Stomach (tissue), 9 donors: ENCODE data around the gene CEP192. TPM values are rescaled to one million over a fixed set of nuclear protein-coding genes. Genes with fewer than 3 reads are reported as not detected.

Experiments
- DNase-seq, 2 donors: peaks; one replicate each; pipeline versions ENCODE4 v3.0.0 to v3.0.0-alpha.2; 2013 to 2019
- H3K27ac ChIP-seq, 5 donors: fragments of 200-600 bp in 4 of 5; sonication (generic) in 4 of 5; one replicate each; pipeline ENCODE4 v1.5.1; 2013 to 2019; ENCODE audit warnings: mild to moderate bottlenecking in 1 of 5, moderate library complexity in 1 of 5
- H3K27me3 ChIP-seq, 3 donors: fragments of 200-600 bp; sonication (generic); one replicate each; pipeline ENCODE4 v1.5.1; 2017 to 2019; ENCODE audit warnings: mixed run types in 1 of 3
- H3K36me3 ChIP-seq, 4 donors: fragments of 200-600 bp; sonication (generic); 1 replicate in 3 of 4; 2 replicates in 1 of 4; pipeline ENCODE4 v1.5.1; 2016 to 2019
- H3K4me1 ChIP-seq, 4 donors: fragments of 200-600 bp; sonication (generic); one replicate each; pipeline ENCODE4 v1.5.1; 2016 to 2019
- H3K4me3 ChIP-seq, 4 donors: fragments of 200-600 bp; sonication (generic) in 3 of 4; one replicate each; pipeline ENCODE4 v1.5.1; 2016 to 2019; ENCODE audit warnings: mild to moderate bottlenecking in 1 of 4
- H3K9me3 ChIP-seq, 4 donors: fragments of 200-600 bp; sonication (generic); one replicate each; pipeline ENCODE4 v1.5.1; 2016 to 2019
- EP300 ChIP-seq: sonication (generic); formaldehyde crosslinking; IDR thresholded peaks from one replicate; pipeline ENCODE4 v1.6.1; 2017; ENCODE audit warnings: antibody characterized with exemption
- POLR2A ChIP-seq, 4 donors: fragments of 450-650 bp; IDR thresholded peaks; one replicate each; pipeline ENCODE4 v1.6.1; 2016; ENCODE audit warnings: antibody characterized with exemption in 4 of 4, control low read depth in 2 of 4, mild to moderate bottlenecking in 1 of 4, moderate library complexity in 1 of 4
- POLR2AphosphoS5 ChIP-seq, 3 donors: sonication (generic); formaldehyde crosslinking; IDR thresholded peaks; one replicate each; pipeline ENCODE4 v1.6.1; 2016; ENCODE audit warnings: antibody characterized with exemption in 3 of 3
- WGBS, 5 donors: extraction: QIAGEN DNeasy Blood & Tissue Kit in 3 of 5; methylation state at CpG; one replicate each; pipeline versions ENCODE4 v1.1.5 to v1.1.7; 2013 to 2018; 5-methylcytosine and 5-hydroxymethylcytosine counted together
- intact Hi-C: fragments of 100-400 bp; cut with DNase I; formaldehyde crosslinking; loops from one replicate; pipeline ENCODE4 v1.15.1; 2023; ENCODE audit warnings: low total_unique reads
- polyA plus RNA-seq, 3 donors: library from polyadenylated mRNA; stranded (reverse); fragments of 200-250 nt; gene quantifications; one replicate each; pipeline ENCODE4 v1.2.3, GENCODE V29; 2013
- total RNA-seq, 5 donors: library from RNA; depleted of rRNA; stranded (reverse); fragments of >200 nt; gene quantifications; one replicate each; pipeline versions ENCODE4 v1.1.0 to v1.2.3, GENCODE V29; 2014 to 2016
- TF ChIP-seq, protein P1 (sequence below), 7 experiments: fragments of 450-650 bp in 4 of 7; fragments of 200-600 bp in 3 of 7; sonication (generic) in 3 of 7; IDR thresholded peaks; one replicate each; pipeline ENCODE4 v1.5.1; 2016 to 2019; ENCODE audit warnings: antibody characterized with exemption in 7 of 7, control low read depth in 2 of 7, mild to moderate bottlenecking in 1 of 7
- donor health status: healthy with polysubstance abuse.
- donor health status: Bipolar disorder and iron deficiency.
- donor health status: healthy.

CEP192 gene
- total and polyA plus RNA-seq, 8 donors: 6.4 to 55.8 (median 34.0) TPM

DNA sequence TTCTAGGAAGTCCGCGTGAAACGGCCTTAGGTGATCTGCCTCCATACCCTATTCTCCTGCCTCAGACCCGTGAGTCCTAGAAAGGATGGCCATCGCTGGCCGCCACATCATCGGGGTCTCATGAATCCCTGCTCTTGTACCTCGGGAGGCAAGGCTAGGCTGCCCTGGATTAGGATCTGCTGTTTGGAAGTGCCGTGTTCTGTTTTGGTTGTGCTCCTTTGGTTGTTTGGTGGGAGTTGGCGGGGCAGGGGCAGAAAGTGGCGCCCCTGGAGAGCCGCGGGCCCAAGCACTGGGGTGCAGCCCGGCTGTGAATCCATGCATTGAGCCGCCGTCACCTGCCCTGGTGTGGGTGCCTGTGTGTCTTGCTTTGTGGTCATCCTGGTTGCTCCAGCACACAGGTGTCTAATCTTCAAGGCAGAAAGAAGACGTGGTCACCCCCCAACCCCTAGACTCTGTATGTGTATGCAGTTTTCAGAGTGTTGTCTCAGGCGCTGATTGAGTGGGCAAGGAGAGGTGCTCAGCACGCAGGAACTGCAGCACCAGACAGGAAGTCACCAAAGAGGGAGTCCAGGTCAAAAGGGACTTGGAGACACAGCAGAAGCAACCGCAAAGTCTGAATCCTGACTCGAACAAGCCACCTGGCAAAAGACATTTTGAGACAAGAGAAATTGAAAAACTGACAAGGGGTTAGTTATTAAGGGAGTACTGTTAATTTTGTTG lies 147.4 kb downstream of the CEP192 start:
- Histone ChIP-seq H3K4me3 (peak overlapping the region in 3 of 4 donors; percentile 61 to 82 (median 74)), H3K4me1 (peaks cover 5 to 29% (median 20%) of the 10 kb centered on the region in 4 donors), H3K36me3 (no peaks in the 10 kb centered on the region), H3K9me3 (peaks cover 0 to 3% (median 2%) of the 10 kb centered on the region in 4 donors), H3K27me3 (peaks cover 0 to 22% (median 8%) of the 10 kb centered on the region in 3 donors), H3K27ac (peak overlapping the region in 4 of 5 donors; percentile 16 to 90 (median 26))
- TF ChIP-seq POLR2A (IDR thresholded peaks at IDR 0.05) (no peak), POLR2AphosphoS5 (IDR thresholded peaks at IDR 0.05) (no peak), EP300 (no peak)
- TF ChIP-seq, protein P1, sequence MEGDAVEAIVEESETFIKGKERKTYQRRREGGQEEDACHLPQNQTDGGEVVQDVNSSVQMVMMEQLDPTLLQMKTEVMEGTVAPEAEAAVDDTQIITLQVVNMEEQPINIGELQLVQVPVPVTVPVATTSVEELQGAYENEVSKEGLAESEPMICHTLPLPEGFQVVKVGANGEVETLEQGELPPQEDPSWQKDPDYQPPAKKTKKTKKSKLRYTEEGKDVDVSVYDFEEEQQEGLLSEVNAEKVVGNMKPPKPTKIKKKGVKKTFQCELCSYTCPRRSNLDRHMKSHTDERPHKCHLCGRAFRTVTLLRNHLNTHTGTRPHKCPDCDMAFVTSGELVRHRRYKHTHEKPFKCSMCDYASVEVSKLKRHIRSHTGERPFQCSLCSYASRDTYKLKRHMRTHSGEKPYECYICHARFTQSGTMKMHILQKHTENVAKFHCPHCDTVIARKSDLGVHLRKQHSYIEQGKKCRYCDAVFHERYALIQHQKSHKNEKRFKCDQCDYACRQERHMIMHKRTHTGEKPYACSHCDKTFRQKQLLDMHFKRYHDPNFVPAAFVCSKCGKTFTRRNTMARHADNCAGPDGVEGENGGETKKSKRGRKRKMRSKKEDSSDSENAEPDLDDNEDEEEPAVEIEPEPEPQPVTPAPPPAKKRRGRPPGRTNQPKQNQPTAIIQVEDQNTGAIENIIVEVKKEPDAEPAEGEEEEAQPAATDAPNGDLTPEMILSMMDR (IDR thresholded peaks at IDR 0.05): no peak
- intact Hi-C loops: no loop called here
- 90 to 94% (median 93%) methylated on average over 21 of the region's 21 CpGs for WGBS, 5 donors
- DNase-seq: no peak

DNA sequence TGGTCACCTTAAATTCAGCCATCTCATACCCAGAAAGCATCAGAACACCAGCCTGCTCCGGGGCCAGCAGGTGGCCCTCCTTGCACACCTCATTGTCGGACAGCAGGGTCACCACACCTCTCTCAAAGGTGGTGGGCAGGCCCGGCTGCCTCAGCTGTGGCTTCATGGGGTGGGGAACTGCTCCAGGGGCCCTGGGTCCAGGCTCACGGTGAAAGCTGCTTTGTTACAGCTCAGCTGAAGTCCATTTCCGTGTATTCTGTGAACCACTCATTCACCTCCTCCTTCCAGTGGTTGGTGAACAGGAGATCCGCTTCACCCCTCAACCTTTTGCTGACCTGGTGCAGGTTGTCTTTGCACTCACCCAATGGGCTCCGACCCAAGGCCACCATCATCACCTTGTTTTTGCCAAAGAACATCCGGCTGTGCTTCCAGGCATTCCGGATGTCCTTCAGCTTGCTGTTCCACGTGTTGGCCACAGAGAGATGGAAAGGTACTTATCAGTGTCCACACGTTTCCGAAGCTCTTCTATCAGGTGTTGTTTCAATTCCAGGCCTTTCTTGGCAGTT lies 148.8 kb downstream of the CEP192 start:
- intact Hi-C loops: no loop called here
- H3K27me3 ChIP-seq: peaks cover 0 to 22% (median 8%) of the 10 kb centered on the region in 3 donors
- peaks cover 0 to 17% (median 13%) of the 10 kb centered on the region in 4 donors for H3K9me3 ChIP-seq
- H3K27ac ChIP-seq: no peak overlapping the region
- H3K4me3 ChIP-seq: no peak overlapping the region
- no peak for DNase-seq
- peaks cover 5 to 29% (median 20%) of the 10 kb centered on the region in 4 donors for H3K4me1 ChIP-seq
- 62 to 86% (median 67%) methylated on average over 10 to 12 of the region's 12 CpGs for WGBS, 5 donors
- TF ChIP-seq EP300: no peak
- no peak for TF ChIP-seq POLR2A (IDR thresholded peaks at IDR 0.05)
- no peak for TF ChIP-seq POLR2AphosphoS5 (IDR thresholded peaks at IDR 0.05)
- TF ChIP-seq, protein P1 (IDR thresholded peaks at IDR 0.05): peak in 1 of 7 experiments; percentile 9
- no peaks in the 10 kb centered on the region for H3K36me3 ChIP-seq

DNA sequence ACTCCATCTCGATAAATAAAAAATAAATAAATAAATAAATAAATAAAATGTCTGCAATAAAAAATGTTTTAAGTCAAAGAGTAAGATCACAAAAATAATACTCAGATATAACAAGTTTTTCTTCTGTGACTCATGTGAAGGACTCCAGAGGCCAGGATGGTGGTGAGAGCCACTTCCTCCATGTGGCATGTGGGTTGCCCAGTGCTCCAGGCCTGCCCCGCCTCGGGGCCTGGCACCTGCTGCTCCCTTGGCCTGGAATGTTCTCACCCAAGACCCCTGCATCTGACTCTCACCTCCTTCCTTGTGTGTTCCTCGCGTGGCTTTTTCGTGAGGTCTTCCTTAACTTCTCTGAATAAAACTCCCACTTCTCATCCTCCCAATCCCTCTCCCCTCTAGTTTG lies 150.0 kb downstream of the CEP192 start:
- Histone ChIP-seq H3K9me3 (peaks cover 0 to 17% (median 13%) of the 10 kb centered on the region in 4 donors), H3K4me3 (no peak overlapping the region), H3K36me3 (no peaks in the 10 kb centered on the region), H3K27me3 (peaks cover 0 to 17% (median 8%) of the 10 kb centered on the region in 3 donors), H3K4me1 (peaks cover 5 to 24% (median 17%) of the 10 kb centered on the region in 4 donors), H3K27ac (no peak overlapping the region)
- no peak for DNase-seq
- intact Hi-C loops: no loop called here
- TF ChIP-seq POLR2AphosphoS5 (IDR thresholded peaks at IDR 0.05) (no peak), EP300 (no peak), POLR2A (IDR thresholded peaks at IDR 0.05) (no peak)
- TF ChIP-seq, protein P1 (IDR thresholded peaks at IDR 0.05): no peak
- WGBS, 5 donors: 81 to 88% (median 85%) methylated on average over 6 of the region's 6 CpGs

DNA sequence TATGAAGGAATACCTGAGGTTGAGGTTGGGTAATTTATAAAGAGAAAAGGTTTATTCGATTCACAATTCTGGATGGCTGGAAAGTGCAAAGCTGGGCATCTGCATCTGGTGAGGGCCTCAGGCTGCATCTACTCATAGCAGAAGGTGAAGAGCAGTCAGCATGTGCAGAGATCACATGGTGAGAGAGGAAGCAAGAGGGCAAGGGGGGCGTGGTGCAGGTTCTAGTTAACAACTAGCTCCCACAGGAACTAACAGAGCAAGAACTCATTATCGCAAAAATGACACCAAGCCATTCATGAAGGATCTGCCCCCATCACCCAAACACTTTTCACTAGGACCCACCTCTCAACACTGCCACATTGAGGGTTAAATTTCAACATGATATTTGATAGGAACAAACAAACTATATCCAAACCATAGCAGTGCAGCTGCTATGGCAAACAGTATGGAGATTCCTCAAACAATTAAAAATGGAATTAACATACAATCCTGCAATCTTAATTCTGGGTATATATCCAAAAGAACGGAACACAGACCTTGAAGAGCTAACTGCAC lies 154.6 kb downstream of the CEP192 start:
- TF ChIP-seq POLR2AphosphoS5 (IDR thresholded peaks at IDR 0.05): no peak
- TF ChIP-seq POLR2A (IDR thresholded peaks at IDR 0.05): no peak
- TF ChIP-seq, protein P1 (IDR thresholded peaks at IDR 0.05): no peak
- no peak for TF ChIP-seq EP300
- intact Hi-C loops: no loop called here
- 83 to 87% (median 86%) methylated on average over 4 of the region's 4 CpGs for WGBS, 5 donors

More for the DNA sequence above, 154.6 kb downstream of the CEP192 start:
- Histone ChIP-seq H3K27ac (no peak overlapping the region), H3K4me1 (no peaks in the 10 kb centered on the region), H3K9me3 (peaks cover 0 to 17% (median 13%) of the 10 kb centered on the region in 4 donors), H3K4me3 (no peak overlapping the region), H3K27me3 (no peaks in the 10 kb centered on the region), H3K36me3 (no peaks in the 10 kb centered on the region)
- no peak for DNase-seq
